GM23338 (cell line): ENCODE data around the gene KRTAP5-10. TPM values are rescaled to one million over a fixed set of nuclear protein-coding genes. Genes with fewer than 3 reads are reported as not detected.
"Not testable (repeated sequence)": the region's sequence is repeated elsewhere in the genome, so short reads cannot be mapped to it uniquely, and the experiment has no call there.

Source experiments
- ATAC-seq: fragments of 200-7000 bp; cut with Tn5 transposase; 3 replicates; pipeline ENCODE4 v1.9.1; 2020
- DNase-seq: peaks from one replicate; pipeline ENCODE4 v3.0.0-alpha.2; 2015; ENCODE audit warnings: low spot score
- H2AFZ ChIP-seq: fragments of 200-600 bp; sonication (generic); 2 replicates; pipeline ENCODE4 v1.8.0; 2016; ENCODE audit warnings: antibody characterized with exemption, mild to moderate bottlenecking, moderate library complexity
- H3F3A ChIP-seq: fragments of 200-600 bp; sonication (generic); replicated peaks from 2 replicates; pipeline ENCODE4 v1.8.0; 2017; ENCODE audit warnings: antibody characterized with exemption, mixed run types, low read depth
- H3K27ac ChIP-seq: fragments of 200-600 bp; sonication (generic); 2 replicates; pipeline ENCODE4 v1.6.1; 2016; ENCODE audit warnings: low read depth
- H3K27me3 ChIP-seq: fragments of 200-600 bp; sonication (generic); 2 replicates; pipeline ENCODE4 v1.8.0; 2016; ENCODE audit warnings: mild to moderate bottlenecking, mixed run types, moderate library complexity; ENCODE audit not compliant: insufficient read depth
- H3K36me3 ChIP-seq: fragments of 200-600 bp; sonication (generic); 2 replicates; pipeline ENCODE4 v1.8.0; 2016; ENCODE audit warnings: mild to moderate bottlenecking; ENCODE audit not compliant: insufficient read depth
- H3K4me1 ChIP-seq: fragments of 200-600 bp; sonication (generic); 2 replicates; pipeline ENCODE4 v1.8.0; 2016; ENCODE audit warnings: mild to moderate bottlenecking, moderate library complexity; ENCODE audit not compliant: insufficient read depth
- H3K4me2 ChIP-seq: fragments of 200-600 bp; sonication (generic); 2 replicates; pipeline ENCODE4 v1.7.1; 2017; ENCODE audit warnings: mixed run types
- H3K4me3 ChIP-seq: fragments of 200-600 bp; sonication (generic); 2 replicates; pipeline ENCODE4 v1.6.1; 2016; ENCODE audit warnings: mixed run types
- H3K79me2 ChIP-seq: fragments of 200-600 bp; sonication (generic); replicated peaks from 2 replicates; pipeline ENCODE4 v1.8.0; 2017; ENCODE audit warnings: mild to moderate bottlenecking; ENCODE audit not compliant: insufficient read depth
- H3K9me2 ChIP-seq: fragments of 200-600 bp; sonication (generic); 2 replicates; pipeline ENCODE4 v1.8.0; 2017; ENCODE audit not compliant: insufficient read depth
- H4K20me1 ChIP-seq: fragments of 200-600 bp; sonication (generic); replicated peaks from 2 replicates; pipeline ENCODE4 v1.8.0; 2017; ENCODE audit warnings: mild to moderate bottlenecking; ENCODE audit not compliant: insufficient read depth
- H3K27ac Mint-ChIP-seq: 2 replicates; pipeline ENCODE4 v1.8.0; 2020; ENCODE audit warnings: inconsistent platforms, mild to moderate bottlenecking, moderate library complexity, mixed read lengths
- H3K27me3 Mint-ChIP-seq: 3 replicates; pipeline ENCODE4 v1.8.0; 2022; ENCODE audit warnings: low read depth, mild to moderate bottlenecking, moderate library complexity, mixed read lengths, inconsistent platforms; ENCODE audit not compliant: insufficient read depth, poor library complexity
- H3K36me3 Mint-ChIP-seq: 3 replicates; pipeline ENCODE4 v1.8.0; 2021; ENCODE audit warnings: low read depth, mild to moderate bottlenecking, inconsistent platforms, moderate library complexity, mixed read lengths
- H3K4me1 Mint-ChIP-seq: 3 replicates; pipeline ENCODE4 v1.8.0; 2020; ENCODE audit warnings: mild to moderate bottlenecking, inconsistent platforms, mixed read lengths
- H3K4me3 Mint-ChIP-seq: 3 replicates; pipeline ENCODE4 v1.8.0; 2021; ENCODE audit warnings: moderate library complexity, mild to moderate bottlenecking, inconsistent platforms, mixed read lengths
- H3K9me3 Mint-ChIP-seq: 3 replicates; pipeline ENCODE4 v1.8.0; 2020; ENCODE audit warnings: moderate library complexity, mild to moderate bottlenecking, inconsistent platforms, mixed read lengths
- polyA plus RNA-seq: library from polyadenylated mRNA; unstranded; fragments of >200 nt; fragmentation: Nextera tagmentation; extraction: Ambion mirVana; gene quantifications from 2 replicates; pipeline ENCODE4 v1.2.1, GENCODE V29; 2016
- total RNA-seq: library from RNA; depleted of rRNA; stranded (reverse); fragments of >200 nt; shearing (Covaris generic); gene quantifications from 2 replicates; pipeline ENCODE4 v1.2.3, GENCODE V29; 2014
- TF ChIP-seq, protein P1 (sequence below), 2 experiments: fragments of 200-600 bp in 1 of 2; sonication (generic) in 1 of 2; conservative IDR thresholded peaks; 2 replicates each; pipeline versions ENCODE4 v1.5.1 to v1.6.1; 2016 to 2017; ENCODE audit warnings: antibody characterized with exemption in 2 of 2, low read depth in 2 of 2, mild to moderate bottlenecking in 2 of 2, moderate library complexity in 1 of 2

The KRTAP5-10 gene
- total and polyA plus RNA-seq, 2 experiments from 2014 or later, result not detected

DNA sequence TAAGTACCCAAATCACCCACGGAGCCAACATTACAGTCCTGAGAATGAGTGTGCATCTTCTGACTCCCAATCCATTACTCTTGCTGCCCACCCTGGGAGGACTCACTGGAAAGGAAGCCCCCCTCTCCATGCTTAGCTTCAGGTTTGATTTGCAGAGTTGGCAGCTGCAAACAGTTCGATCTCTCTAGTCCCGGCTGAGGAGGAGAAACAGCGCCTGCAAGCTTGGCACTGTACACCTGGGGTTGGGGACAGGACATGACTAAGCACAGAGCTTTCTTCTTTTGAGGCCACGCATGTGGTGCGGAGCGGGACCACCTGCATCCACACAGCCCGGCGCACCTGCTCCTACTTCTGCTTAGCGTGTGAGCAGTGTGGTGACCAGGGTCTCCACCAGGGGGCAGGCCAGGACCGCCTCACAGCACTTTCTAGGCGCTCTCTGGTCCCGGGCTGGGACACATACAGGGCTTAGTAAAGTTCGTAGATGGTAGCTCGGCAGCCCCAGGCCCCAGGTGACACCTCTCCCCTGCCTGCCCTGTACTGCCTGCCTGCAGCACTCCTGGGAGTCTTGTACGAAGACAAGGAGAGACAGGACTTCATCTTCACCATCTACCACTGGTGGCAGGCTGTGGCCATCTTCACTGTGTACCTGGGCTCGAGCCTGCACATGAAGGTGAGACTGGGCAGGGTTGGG is 39.6 kb downstream of the KRTAP5-10 start:
- H3K27ac Mint-ChIP-seq, H3K4me3 ChIP-seq, H3K79me2 ChIP-seq, H3K27ac ChIP-seq, H3K9me2 ChIP-seq, H3K4me3 Mint-ChIP-seq, H3F3A ChIP-seq, DNase-seq, H3K36me3 ChIP-seq, ATAC-seq, H3K4me1 ChIP-seq, H3K4me2 ChIP-seq, H4K20me1 ChIP-seq, H3K4me1 Mint-ChIP-seq, H2AFZ ChIP-seq, H3K36me3 Mint-ChIP-seq, H3K9me3 Mint-ChIP-seq: not testable (repeated sequence)
- H3K27me3 ChIP-seq, result peaks cover 31% of the 10 kb centered on the region
- TF ChIP-seq, protein P1, sequence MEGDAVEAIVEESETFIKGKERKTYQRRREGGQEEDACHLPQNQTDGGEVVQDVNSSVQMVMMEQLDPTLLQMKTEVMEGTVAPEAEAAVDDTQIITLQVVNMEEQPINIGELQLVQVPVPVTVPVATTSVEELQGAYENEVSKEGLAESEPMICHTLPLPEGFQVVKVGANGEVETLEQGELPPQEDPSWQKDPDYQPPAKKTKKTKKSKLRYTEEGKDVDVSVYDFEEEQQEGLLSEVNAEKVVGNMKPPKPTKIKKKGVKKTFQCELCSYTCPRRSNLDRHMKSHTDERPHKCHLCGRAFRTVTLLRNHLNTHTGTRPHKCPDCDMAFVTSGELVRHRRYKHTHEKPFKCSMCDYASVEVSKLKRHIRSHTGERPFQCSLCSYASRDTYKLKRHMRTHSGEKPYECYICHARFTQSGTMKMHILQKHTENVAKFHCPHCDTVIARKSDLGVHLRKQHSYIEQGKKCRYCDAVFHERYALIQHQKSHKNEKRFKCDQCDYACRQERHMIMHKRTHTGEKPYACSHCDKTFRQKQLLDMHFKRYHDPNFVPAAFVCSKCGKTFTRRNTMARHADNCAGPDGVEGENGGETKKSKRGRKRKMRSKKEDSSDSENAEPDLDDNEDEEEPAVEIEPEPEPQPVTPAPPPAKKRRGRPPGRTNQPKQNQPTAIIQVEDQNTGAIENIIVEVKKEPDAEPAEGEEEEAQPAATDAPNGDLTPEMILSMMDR (conservative IDR thresholded peaks at IDR 0.05; ENCODE audit: low read depth in 2 of 2), result peak; percentile 43 to 49
- H3K27me3 Mint-ChIP-seq, result peaks cover 41% of the 10 kb centered on the region

DNA sequence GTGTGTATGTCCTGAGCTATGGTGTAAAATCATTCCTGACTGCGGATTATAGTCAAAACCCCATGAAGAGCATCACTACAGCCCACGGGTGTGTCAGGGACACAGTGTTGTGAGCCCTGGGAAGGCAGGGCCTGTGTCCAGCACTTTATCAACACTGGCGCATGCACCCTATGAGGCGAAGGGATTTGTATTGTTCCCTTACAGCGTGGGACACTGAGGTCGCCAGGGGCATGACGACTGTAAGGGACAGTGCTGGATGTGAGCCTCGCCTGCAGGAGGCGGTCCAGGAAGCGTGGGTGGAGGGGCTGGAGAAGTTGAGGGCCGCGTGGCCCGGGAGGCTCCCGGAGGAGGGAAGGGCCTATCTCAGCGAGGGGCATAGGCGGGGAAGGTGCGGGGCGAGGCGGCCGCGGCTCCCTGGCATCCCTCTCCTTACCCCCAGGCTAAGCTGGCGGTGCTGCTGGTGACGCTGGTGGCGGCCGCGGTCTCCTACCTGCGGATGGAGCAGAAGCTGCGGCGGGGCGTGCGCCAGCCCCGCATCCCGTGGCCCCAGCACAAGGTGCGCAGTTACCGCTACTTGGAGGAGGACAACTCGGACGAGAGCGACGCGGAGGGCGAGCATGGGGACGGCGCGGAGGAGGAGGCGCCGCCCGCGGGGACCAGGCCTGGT is 41.6 kb downstream of the KRTAP5-10 start:
- H3K4me1 Mint-ChIP-seq, H4K20me1 ChIP-seq, H2AFZ ChIP-seq, H3K27ac ChIP-seq, H3K79me2 ChIP-seq, ATAC-seq, H3K4me1 ChIP-seq, H3K27ac Mint-ChIP-seq, H3K9me3 Mint-ChIP-seq, H3K36me3 ChIP-seq, H3K9me2 ChIP-seq, H3K36me3 Mint-ChIP-seq, H3F3A ChIP-seq: not testable (repeated sequence)
- TF ChIP-seq, protein P1 (conservative IDR thresholded peaks at IDR 0.05; ENCODE audit: low read depth in 2 of 2), result peak in 1 of 2 experiments; percentile 33; a peak in 2 of 4 replicates
- peak overlapping the region; percentile 89 for H3K4me2 ChIP-seq
- peaks cover 42% of the 10 kb centered on the region for H3K27me3 Mint-ChIP-seq
- DNase-seq, result peak; percentile 32
- H3K27me3 ChIP-seq, result peaks cover 31% of the 10 kb centered on the region
- H3K4me3 ChIP-seq, result peak overlapping the region; percentile 77
- peak overlapping the region; percentile 73 for H3K4me3 Mint-ChIP-seq

GRCh38 chr11:71607520-71608216 is 42.3 kb downstream of the KRTAP5-10 start:
- H2AFZ ChIP-seq, ATAC-seq, H4K20me1 ChIP-seq, H3K27ac ChIP-seq, H3K9me3 Mint-ChIP-seq, H3K9me2 ChIP-seq, H3F3A ChIP-seq, H3K36me3 ChIP-seq, H3K36me3 Mint-ChIP-seq, H3K27ac Mint-ChIP-seq, H3K79me2 ChIP-seq, H3K4me1 Mint-ChIP-seq, H3K4me1 ChIP-seq: not testable (repeated sequence)
- peak overlapping the region; percentile 77 for H3K4me3 ChIP-seq
- H3K27me3 ChIP-seq, result peaks cover 31% of the 10 kb centered on the region
- H3K4me2 ChIP-seq, result peak overlapping the region; percentile 89
- DNase-seq, result peak; percentile 33
- H3K4me3 Mint-ChIP-seq, result peak overlapping the region; percentile 73
- H3K27me3 Mint-ChIP-seq, result peaks cover 40% of the 10 kb centered on the region

DNA sequence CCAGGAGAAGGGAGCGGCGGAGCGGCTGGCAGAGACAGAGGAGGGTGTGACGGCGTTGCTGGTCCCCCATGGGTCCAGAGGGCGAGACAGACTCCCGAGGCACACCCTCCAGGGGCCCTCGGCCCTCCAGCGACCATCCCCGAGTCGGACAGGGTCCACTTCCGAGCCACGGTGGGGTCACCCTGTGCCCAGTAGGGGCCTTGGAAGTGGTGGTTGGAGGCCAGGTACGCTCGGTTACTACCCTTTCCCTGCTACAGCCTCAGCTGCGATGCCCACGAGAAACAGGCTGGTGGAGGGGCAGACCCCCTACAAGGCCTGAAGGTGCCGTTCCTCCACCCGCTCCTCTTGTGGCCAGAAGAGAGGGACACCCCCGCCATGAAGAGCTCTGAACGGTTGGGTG is 42.9 kb downstream of the KRTAP5-10 start:
- H3F3A ChIP-seq, H3K27ac ChIP-seq, H4K20me1 ChIP-seq, DNase-seq, H3K4me1 Mint-ChIP-seq, H3K4me1 ChIP-seq, H3K27ac Mint-ChIP-seq, H3K79me2 ChIP-seq, H3K36me3 Mint-ChIP-seq, H3K36me3 ChIP-seq, H3K9me2 ChIP-seq, H3K9me3 Mint-ChIP-seq, ATAC-seq, H2AFZ ChIP-seq: not testable (repeated sequence)
- Mint-ChIP-seq H3K27me3 (peaks cover 40% of the 10 kb centered on the region), H3K4me3 (peak overlapping the region; percentile 41; the same call in 2 of the 3 replicates)
- Histone ChIP-seq H3K27me3 (peaks cover 31% of the 10 kb centered on the region), H3K4me3 (peak overlapping the region; percentile 77), H3K4me2 (peak overlapping the region; percentile 89; the same call in 1 of the 2 replicates)
